HG03558 (cell line): ENCODE data around the gene C1orf159.
"Not testable (repeated sequence)": the region's sequence is repeated elsewhere in the genome, so short reads cannot be mapped to it uniquely, and the experiment has no call there.

Experiments
- ATAC-seq: cut with Tn5 transposase; IDR thresholded peaks from one replicate; pipeline ENCODE4 v1.9.1; 2021; ENCODE audit warnings: moderate number of reproducible peaks; ENCODE audit not compliant: unreplicated experiment; ENCODE audit errors: extremely low read depth

Gene C1orf159

GRCh38 chr1:1098681-1099421 is 17.0 kb downstream of the C1orf159 start:
- no peak for ATAC-seq

GRCh38 chr1:1096136-1096535 is 19.8 kb downstream of the C1orf159 start:
- not testable (repeated sequence) for ATAC-seq

DNA sequence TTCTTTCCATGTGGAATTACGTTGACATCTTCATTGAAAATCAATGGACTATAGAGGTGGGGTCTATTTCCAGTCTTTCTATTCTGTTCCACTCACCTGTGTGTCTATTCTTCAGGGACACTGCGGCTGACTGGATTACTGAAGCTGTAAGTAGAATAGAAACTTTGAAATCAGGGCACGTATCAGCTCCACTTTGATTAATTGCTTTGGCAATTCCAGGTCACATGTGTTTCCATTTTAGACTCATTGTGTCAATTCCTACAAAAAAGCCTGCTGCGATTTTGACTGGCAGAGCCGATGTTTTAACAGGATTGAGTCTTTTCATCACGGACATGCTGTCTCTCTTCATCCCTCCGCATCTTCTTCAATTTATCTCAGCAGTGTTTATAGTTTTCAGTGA is 20.9 kb downstream of the C1orf159 start:
- no peak for ATAC-seq

DNA sequence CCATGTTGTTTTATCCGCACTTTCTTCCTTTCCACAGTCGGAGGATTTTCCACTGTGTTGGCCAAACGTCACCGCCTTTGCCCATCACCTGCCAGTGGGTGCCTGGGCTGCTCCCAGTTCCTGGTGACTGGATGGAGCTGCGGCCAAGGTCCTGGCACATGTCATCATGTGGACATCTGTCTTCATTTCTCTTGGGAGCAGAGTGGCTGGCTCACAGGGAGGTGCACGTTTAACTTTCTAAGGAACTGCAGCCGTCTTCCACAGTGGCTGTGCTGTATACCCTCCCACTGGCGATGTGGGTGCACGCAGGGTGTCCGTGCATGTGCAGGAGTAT is 22.3 kb downstream of the C1orf159 start:
- ATAC-seq, result no peak

DNA sequence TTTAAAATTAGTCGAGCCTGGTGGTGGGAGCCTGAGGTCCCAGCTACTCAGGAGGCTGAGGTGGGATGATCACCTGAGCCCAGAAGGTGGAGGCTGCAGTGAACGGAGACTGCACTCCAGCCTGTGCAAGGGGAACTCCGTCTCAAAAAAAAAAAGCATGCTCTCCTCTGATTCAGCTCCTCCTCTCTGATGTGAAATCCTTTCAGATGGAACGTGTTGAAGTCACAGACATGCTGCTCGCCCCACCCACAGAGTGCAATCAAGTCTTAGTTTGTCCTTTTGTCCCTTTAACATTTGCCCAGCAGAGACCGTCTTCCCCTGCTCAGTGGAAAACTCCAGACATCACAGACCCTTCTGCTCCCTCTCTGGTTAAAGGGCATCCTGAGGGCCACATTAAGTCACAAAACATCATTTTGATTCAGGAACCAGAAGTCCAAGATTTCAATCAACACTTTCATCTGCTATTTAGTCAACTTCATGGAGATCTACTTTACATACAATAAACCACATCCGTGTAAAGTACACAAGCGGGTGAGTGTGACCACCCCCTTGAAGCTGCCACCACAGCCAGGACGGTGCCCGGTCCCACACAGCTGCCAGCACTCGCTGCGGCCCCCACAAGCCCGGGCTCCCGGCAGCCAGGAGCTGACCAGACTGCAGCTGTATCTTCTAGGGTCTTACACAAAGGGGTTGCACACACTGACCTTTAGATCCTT is 22.8 kb downstream of the C1orf159 start:
- ATAC-seq, result no peak

GRCh38 chr1:1092149-1092855 is 23.6 kb downstream of the C1orf159 start:
- ATAC-seq, result no peak

- ATAC-seq, result no peak
Measured at GRCh38 chr1:1091344-1092148, 24.3 kb downstream of the C1orf159 start.

- no peak for ATAC-seq
Measured at GRCh38 chr1:1090424-1091343, 25.2 kb downstream of the C1orf159 start.

- no peak for ATAC-seq
Measured at GRCh38 chr1:1089731-1090423, 26.0 kb downstream of the C1orf159 start.

DNA sequence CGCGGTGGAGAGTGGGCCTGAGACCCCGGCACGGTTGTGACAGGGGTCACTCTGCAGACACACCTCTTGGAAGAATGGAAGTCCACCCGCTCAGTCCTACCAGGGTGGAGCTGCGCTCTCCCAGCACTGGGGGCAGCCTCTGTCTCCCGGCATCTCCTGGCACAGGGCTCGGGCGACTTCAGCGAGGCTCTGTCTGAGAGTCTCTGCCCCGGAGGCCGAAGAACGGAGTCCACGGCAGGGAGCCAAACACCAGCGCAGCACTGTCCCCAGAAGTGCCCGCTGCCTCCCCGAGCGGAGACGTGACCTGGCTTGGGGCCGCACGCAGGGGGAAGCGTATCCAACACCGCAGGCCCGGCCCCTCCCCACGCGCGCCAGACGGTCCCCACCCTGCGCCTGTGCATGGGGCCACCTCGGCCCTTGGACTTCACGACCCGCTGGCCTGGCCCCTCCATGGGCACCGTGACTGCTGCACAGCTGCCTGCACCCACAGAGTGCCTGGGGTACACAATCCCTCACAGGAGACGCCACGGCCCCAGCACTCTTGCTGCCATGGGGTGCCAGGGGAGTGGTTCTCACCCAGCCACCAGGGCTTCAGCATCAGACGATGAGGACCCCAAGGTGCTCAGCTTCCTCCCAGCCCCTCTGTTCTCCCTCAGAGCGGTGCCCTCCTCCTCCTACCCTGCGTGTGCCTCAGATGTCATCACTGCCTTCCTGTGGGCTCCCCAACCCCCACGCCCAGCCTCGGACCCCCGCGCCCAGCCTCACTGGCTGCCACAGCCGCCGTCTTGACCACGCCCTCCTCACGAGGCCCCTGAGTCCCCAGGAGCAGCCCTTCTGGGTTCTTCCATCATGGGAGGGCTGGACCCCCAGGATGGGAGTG is 26.8 kb downstream of the C1orf159 start:
- ATAC-seq, result no peak

GRCh38 chr1:1088029-1088800 is 27.7 kb downstream of the C1orf159 start:
- ATAC-seq, result no peak

DNA sequence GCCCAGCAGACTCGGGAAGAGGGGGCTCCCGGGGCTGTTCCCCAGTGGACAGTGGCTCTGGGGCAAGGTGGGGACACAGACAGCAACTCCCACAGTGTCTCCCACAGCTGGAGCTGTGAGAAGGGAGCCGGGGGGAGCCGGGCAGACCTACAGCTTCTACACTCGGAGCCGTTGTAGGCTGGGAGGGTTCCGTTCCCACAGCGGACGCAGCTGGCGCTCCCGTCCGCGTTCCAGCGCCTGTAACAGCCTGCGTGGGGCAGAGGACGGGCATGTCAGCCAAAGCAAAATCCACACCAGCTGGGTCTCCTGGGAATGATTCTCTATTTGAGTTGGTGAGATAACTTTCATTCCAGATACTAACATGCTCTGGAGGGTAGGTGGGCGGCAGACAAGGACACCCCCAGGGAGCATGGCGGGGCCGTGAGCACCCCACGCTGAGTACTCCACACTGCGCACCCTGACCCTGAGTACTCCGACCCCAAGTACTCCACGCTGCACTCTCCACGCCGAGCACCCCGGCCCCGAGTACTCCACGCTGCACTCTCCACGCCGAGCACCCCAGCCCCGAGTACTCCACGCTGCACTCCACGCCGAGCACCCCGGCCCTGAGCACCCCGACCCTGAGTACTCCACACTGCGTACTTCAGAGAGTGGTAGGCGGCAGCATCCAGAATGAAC is 28.4 kb downstream of the C1orf159 start:
- ATAC-seq, result no peak

DNA sequence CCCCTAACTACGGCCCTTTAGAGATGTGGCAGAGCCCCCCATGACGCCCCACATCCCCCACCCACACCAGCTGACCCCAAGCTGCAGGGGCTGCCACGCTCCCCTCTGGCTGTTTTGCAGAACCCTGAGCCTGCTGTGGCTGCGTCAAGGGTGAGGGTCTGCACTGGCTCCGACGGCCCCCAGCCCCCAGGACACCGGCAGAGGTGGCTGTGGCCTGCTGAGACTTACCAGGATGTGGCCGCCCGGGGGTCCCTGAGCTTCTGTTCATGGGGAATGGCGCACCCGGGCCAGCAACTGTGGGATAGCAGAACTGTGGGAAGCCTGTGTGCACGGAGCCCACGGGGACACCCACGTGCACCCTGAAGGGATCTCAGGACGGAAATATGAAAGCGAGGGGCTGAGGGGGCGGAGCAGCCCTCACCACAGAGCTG is 29.0 kb downstream of the C1orf159 start:
- no peak for ATAC-seq

DNA sequence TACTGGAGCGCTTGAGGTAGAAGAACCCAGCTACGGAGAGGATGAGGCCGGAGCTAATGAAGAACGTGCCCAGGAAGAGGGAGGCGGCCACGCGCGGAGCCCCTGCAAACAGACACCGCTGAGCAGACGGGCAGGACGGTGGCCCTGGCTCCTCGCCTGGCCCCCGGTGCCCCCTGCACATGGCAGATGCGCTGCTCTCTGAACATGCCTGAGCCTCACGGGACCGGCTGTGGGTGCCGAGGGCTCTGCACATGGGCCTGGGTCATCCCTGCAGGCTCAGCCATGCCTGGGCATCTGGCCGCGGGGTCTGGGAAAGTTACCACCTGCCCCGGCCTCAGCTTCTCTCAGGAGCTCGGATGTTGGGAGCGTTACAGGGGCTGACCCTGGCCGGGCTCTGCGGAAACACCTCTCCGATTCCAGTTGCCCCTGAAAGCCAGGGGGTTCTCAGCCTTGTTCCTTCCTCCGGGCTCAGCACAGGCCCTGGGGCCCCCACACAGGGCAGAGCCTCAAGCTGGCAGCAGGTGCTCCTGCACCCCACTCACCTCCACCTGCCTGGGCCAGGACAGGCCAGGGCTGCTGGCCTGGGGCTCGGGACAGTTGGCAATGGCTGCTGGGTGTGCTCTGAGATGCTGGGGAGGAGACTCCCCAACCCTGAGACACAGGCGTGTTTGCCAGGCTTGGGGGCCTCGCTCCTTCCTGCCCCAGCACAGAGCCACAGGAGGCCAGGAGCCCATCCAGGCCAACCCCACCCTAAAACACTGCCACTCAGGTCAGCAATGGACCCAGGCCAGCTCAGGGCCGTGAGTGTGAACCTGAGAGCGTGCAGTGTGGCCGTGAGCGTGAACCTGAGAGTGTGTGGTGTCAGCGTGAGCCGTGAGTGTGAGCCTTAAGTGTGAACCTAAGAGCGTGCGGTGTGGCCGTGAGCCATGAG is 29.7 kb downstream of the C1orf159 start:
- no peak for ATAC-seq

GRCh38 chr1:1085171-1085841 is 30.6 kb downstream of the C1orf159 start:
- ATAC-seq, result no peak
